Aorta (tissue), 5 donors: ENCODE results near the gene DVL1. TPM values are rescaled to one million over a fixed set of nuclear protein-coding genes. Genes with fewer than 3 reads are reported as not detected.
A peak's percentile ranks its signal among the peaks of the same experiment; 100 is the strongest.

Experiments
- ATAC-seq: fragments of 200-7000 bp; cut with Tn5 transposase; one replicate; pipeline ENCODE4 v1.9.1; 2022; ENCODE audit warnings: moderate library complexity; ENCODE audit not compliant: low FRiP score
- DNase-seq, 2 donors: peaks; one replicate each; pipeline ENCODE4 v3.0.0-alpha.2; 2020
- H3K27ac ChIP-seq, 2 donors: one replicate each; pipeline ENCODE4 v1.5.1; 2013; ENCODE audit warnings: low read length in 2 of 2, mild to moderate bottlenecking in 2 of 2, moderate library complexity in 2 of 2, control low read depth in 1 of 2, inconsistent platforms in 1 of 2, low read depth in 1 of 2
- H3K27me3 ChIP-seq, 2 donors: one replicate each; pipeline ENCODE4 v1.6.1; 2013; ENCODE audit warnings: control low read depth in 1 of 2, low read length in 1 of 2, mild to moderate bottlenecking in 1 of 2, moderate library complexity in 1 of 2; ENCODE audit not compliant: insufficient read depth in 2 of 2, control insufficient read depth in 1 of 2
- H3K36me3 ChIP-seq, 2 donors: one replicate each; pipeline ENCODE4 v1.6.1; 2013; ENCODE audit warnings: control low read depth in 1 of 2, low read length in 1 of 2, mild to moderate bottlenecking in 1 of 2; ENCODE audit not compliant: insufficient read depth in 2 of 2, control insufficient read depth in 1 of 2
- H3K4me1 ChIP-seq, 2 donors: one replicate each; pipeline ENCODE4 v1.6.1; 2013; ENCODE audit warnings: low read length in 2 of 2, control low read depth in 1 of 2, mild to moderate bottlenecking in 1 of 2, moderate library complexity in 1 of 2; ENCODE audit not compliant: insufficient read depth in 2 of 2, control insufficient read depth in 1 of 2
- H3K4me3 ChIP-seq, 2 donors: one replicate each; pipeline ENCODE4 v1.5.1; 2013; ENCODE audit warnings: low read length in 2 of 2, control low read depth in 1 of 2, mild to moderate bottlenecking in 1 of 2
- H3K9me3 ChIP-seq: one replicate; pipeline ENCODE4 v1.6.1; 2013; ENCODE audit warnings: mild to moderate bottlenecking, low read length; ENCODE audit not compliant: control insufficient read depth
- WGBS, 2 donors: extraction: QIAGEN DNeasy Blood & Tissue Kit; methylation state at CpG; one replicate each; pipeline ENCODE4 v1.1.7; 2013; 5-methylcytosine and 5-hydroxymethylcytosine counted together
- intact Hi-C, 2 donors: fragments of 100-400 bp; cut with DNase I; formaldehyde crosslinking; loops; one replicate each; pipeline versions ENCODE4 v1.14.2 to v1.15.0; 2022
- microRNA-seq, 2 donors: library from miRNA; unstranded; fragments of <30 nt; microRNA quantifications; one replicate each; pipeline ENCODE4 v1.2.0, GENCODE V29; 2020
- polyA plus RNA-seq, 2 donors: library from polyadenylated mRNA; stranded (reverse); fragments of 200-250 nt; gene quantifications; one replicate each; pipeline ENCODE4 v1.2.3, GENCODE V29; 2013
- total RNA-seq, 2 donors: library from RNA; stranded (reverse); fragmentation: NEBNext Ultra II Directional; extraction: Animal tissue kit (Norgen Biotek cat#: 25700); gene quantifications; one replicate each; pipeline ENCODE4 v1.2.1, GENCODE V29; 2021
- donor health status: healthy with polysubstance abuse.
- donor health status: Bipolar disorder and iron deficiency.
- donor health status: DM: no; HTN: no; CAD: no.
- donor health status: DM: no; HTN: no; CAD: no.
- donor health status: DM: yes; HTN: yes; CAD: no.

The DVL1 gene
- total and polyA plus RNA-seq, 4 donors, result 21.2 to 71.9 (median 51.2) TPM

DNA sequence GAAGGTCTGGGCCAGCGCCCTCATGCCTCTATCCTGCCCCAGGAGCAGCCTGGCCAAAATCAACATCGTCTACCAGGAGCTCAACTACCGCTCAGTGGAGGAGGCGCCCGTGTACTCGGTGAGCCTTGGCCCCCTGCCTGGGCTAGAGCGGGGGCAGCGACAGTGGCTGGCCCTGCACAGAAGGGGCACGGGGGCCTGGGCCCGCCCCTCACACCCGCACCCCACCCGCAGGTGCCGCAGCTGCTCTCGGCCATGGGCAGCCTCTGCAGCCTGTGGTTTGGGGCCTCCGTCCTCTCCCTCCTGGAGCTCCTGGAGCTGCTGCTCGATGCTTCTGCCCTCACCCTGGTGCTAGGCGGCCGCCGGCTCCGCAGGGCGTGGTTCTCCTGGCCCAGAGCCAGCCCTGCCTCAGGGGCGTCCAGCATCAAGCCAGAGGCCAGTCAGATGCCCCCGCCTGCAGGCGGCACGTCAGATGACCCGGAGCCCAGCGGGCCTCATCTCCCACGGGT, 58.1 kb downstream of the DVL1 start:
- no peak for ATAC-seq
- no peak for DNase-seq
- 13 to 14% methylated on average over 23 to 28 of the region's 28 CpGs for WGBS, 2 donors
- no peaks in the 10 kb centered on the region for H3K4me1 ChIP-seq
- no peak overlapping the region for H3K27ac ChIP-seq
- no peaks in the 10 kb centered on the region for H3K9me3 ChIP-seq
- H3K4me3 ChIP-seq, result no peak overlapping the region
- no peaks in the 10 kb centered on the region for H3K36me3 ChIP-seq
- intact Hi-C loops, result loop anchor here (5.0 to 10.0 kb wide), 2 partner anchors 169 to 306 kb away; partner anchors contain the start of gene PERM1 (in 1 of the 2)
- no peaks in the 10 kb centered on the region for H3K27me3 ChIP-seq

- Histone ChIP-seq H3K36me3 (no peaks in the 10 kb centered on the region), H3K27ac (no peak overlapping the region), H3K27me3 (no peaks in the 10 kb centered on the region), H3K4me3 (no peak overlapping the region), H3K9me3 (no peaks in the 10 kb centered on the region), H3K4me1 (no peaks in the 10 kb centered on the region)
- intact Hi-C loops, result loop anchor here (5.0 to 10.0 kb wide), 2 partner anchors 168 to 305 kb away; partner anchors contain the start of gene PERM1 (in 1 of the 2)
- ATAC-seq, result peak; percentile 48
- WGBS, 2 donors, result 51 to 54% methylated on average over 15 of the region's 15 CpGs
- peak in 1 of 2 donors; percentile 88 for DNase-seq
Observed at GRCh38 chr1:1290238-1290731, 58.9 kb downstream of the DVL1 start.

GRCh38 chr1:1287288-1288110, 61.7 kb downstream of the DVL1 start:
- Histone ChIP-seq H3K4me1 (no peaks in the 10 kb centered on the region), H3K36me3 (no peaks in the 10 kb centered on the region), H3K9me3 (no peaks in the 10 kb centered on the region), H3K4me3 (no peak overlapping the region), H3K27me3 (no peaks in the 10 kb centered on the region), H3K27ac (no peak overlapping the region)
- WGBS, 2 donors, result 82 to 86% methylated on average over 41 to 46 of the region's 46 CpGs
- intact Hi-C loops, result loop anchor here in 1 of 2 donors (10.0 kb wide), 1 partner anchor 143 kb away; no protein-coding TSS in a partner anchor
- ATAC-seq (no peak), DNase-seq (no peak)

- Histone ChIP-seq H3K4me3 (no peak overlapping the region), H3K27me3 (no peaks in the 10 kb centered on the region), H3K9me3 (no peaks in the 10 kb centered on the region), H3K36me3 (no peaks in the 10 kb centered on the region), H3K4me1 (no peaks in the 10 kb centered on the region), H3K27ac (no peak overlapping the region)
- ATAC-seq (no peak), DNase-seq (no peak)
- intact Hi-C loops, result loop anchor here in 1 of 2 donors (10.0 kb wide), 1 partner anchor 142 kb away; no protein-coding TSS in a partner anchor
- 67 to 68% methylated on average over 49 to 50 of the region's 50 CpGs for WGBS, 2 donors
Observed at GRCh38 chr1:1286313-1287261, 62.6 kb downstream of the DVL1 start.

DNA sequence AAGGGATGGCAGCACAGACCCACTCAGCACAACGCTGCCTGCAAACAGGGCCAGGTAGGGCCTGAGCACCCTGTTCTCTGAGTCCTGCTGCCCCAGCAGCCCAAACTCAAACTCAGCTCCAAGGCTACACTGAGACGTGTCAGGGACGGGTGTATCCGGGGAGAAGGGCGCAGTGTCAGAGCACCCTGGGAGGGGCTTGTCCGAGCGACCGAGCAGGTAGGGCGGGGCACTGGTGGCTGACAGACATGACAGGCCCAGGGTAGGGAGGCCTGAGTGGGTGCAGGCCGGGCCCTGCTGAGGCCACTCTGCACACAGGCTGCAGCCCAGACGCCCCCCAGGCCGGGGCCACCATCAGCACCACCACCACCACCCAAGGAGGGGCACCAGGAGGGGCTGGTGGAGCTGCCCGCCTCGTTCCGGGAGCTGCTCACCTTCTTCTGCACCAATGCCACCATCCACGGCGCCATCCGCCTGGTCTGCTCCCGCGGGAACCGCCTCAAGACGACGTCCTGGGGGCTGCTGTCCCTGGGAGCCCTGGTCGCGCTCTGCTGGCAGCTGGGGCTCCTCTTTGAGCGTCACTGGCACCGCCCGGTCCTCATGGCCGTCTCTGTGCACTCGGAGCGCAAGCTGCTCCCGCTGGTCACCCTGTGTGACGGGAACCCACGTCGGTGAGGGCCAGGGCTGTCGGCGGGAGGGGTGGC, 63.5 kb downstream of the DVL1 start:
- no peaks in the 10 kb centered on the region for H3K36me3 ChIP-seq
- H3K27me3 ChIP-seq, result no peaks in the 10 kb centered on the region
- no peaks in the 10 kb centered on the region for H3K4me1 ChIP-seq
- no peak overlapping the region for H3K27ac ChIP-seq
- DNase-seq, result no peak
- ATAC-seq, result no peak
- H3K4me3 ChIP-seq, result no peak overlapping the region
- no peaks in the 10 kb centered on the region for H3K9me3 ChIP-seq
- intact Hi-C loops, result loop anchor here in 1 of 2 donors (10.0 kb wide), 1 partner anchor 141 kb away; no protein-coding TSS in a partner anchor
- WGBS, 2 donors, result 65 to 73% methylated on average over 31 to 37 of the region's 37 CpGs

Small RNA genes within 50 kb of the gene (microRNA-seq; reads per million reads assigned to microRNA genes)
- gene MIR6726 (0.99 to 1.2 reads per million in 2 donors), gene MIR6727 (0 to 1.2 reads per million in 2 donors), gene MIR6808 (0 to 1.2 reads per million in 2 donors)

Other genes with a start within 250 kb of the DVL1 start
- 10 to 100 TPM in 1 of 2 donors, 1 to 10 TPM in 1; 9.3 to 13.6 TPM for gene C1orf159, start 233.3 kb downstream of the DVL1 start, total RNA-seq
- 10 to 100 TPM in 1 of 2 donors, 1 to 10 TPM in 1; 4.0 to 35.4 TPM for gene C1orf159, start 233.3 kb downstream of the DVL1 start, polyA plus RNA-seq
- gene TTLL10, start 175.5 kb downstream of the DVL1 start, total RNA-seq, result under 1 TPM in 1 of 2 donors, not detected in 1; 0.15 TPM
- not detected for gene TTLL10, start 175.5 kb downstream of the DVL1 start, polyA plus RNA-seq
- 1 to 10 TPM; 1.0 to 1.1 TPM for gene TNFRSF18, start 142.8 kb downstream of the DVL1 start, total RNA-seq
- gene TNFRSF18, start 142.8 kb downstream of the DVL1 start, polyA plus RNA-seq, result 1 to 10 TPM in 1 of 2 donors, not detected in 1; 1.3 TPM
- 1 to 10 TPM; 1.6 to 3.5 TPM for gene TNFRSF4, start 135.3 kb downstream of the DVL1 start, total RNA-seq
- 1 to 10 TPM in 1 of 2 donors, not detected in 1; 1.0 TPM for gene TNFRSF4, start 135.3 kb downstream of the DVL1 start, polyA plus RNA-seq
- 100 to 1,000 TPM; 138 to 140 TPM for gene SDF4, start 117.4 kb downstream of the DVL1 start, total RNA-seq
- 100 to 1,000 TPM in 1 of 2 donors, 10 to 100 TPM in 1; 73.3 to 158 TPM for gene SDF4, start 117.4 kb downstream of the DVL1 start, polyA plus RNA-seq
- gene B3GALT6, start 117.2 kb downstream of the DVL1 start, total RNA-seq, result 10 to 100 TPM; 11.3 to 12.8 TPM
- 1 to 10 TPM; 2.5 to 9.3 TPM for gene B3GALT6, start 117.2 kb downstream of the DVL1 start, polyA plus RNA-seq
- 1 to 10 TPM; 3.9 to 4.3 TPM for gene C1QTNF12, start 102.7 kb downstream of the DVL1 start, total RNA-seq
- 10 to 100 TPM in 1 of 2 donors, 1 to 10 TPM in 1; 3.4 to 10.0 TPM for gene C1QTNF12, start 102.7 kb downstream of the DVL1 start, polyA plus RNA-seq
- gene UBE2J2, start 75.6 kb downstream of the DVL1 start, total RNA-seq, result 10 to 100 TPM; 46.9 to 49.4 TPM
- 10 to 100 TPM; 17.2 to 49.3 TPM for gene UBE2J2, start 75.6 kb downstream of the DVL1 start, polyA plus RNA-seq
- gene SCNN1D, start 69.0 kb downstream of the DVL1 start, total RNA-seq, result 1 to 10 TPM; 3.5 to 8.2 TPM
- 10 to 100 TPM in 1 of 2 donors, 1 to 10 TPM in 1; 7.9 to 24.1 TPM for gene SCNN1D, start 69.0 kb downstream of the DVL1 start, polyA plus RNA-seq
- gene ACAP3, start 41.5 kb downstream of the DVL1 start, total RNA-seq, result 10 to 100 TPM; 25.0 to 69.2 TPM
- gene ACAP3, start 41.5 kb downstream of the DVL1 start, polyA plus RNA-seq, result 10 to 100 TPM; 10.6 to 63.9 TPM
- 10 to 100 TPM in 1 of 2 donors, 1 to 10 TPM in 1; 7.4 to 12.6 TPM for gene PUSL1, start 40.8 kb downstream of the DVL1 start, total RNA-seq
- 10 to 100 TPM in 1 of 2 donors, 1 to 10 TPM in 1; 5.8 to 13.7 TPM for gene PUSL1, start 40.8 kb downstream of the DVL1 start, polyA plus RNA-seq
- gene INTS11, start 24.8 kb downstream of the DVL1 start, total RNA-seq, result 100 to 1,000 TPM; 114 to 121 TPM
- 100 to 1,000 TPM in 1 of 2 donors, 10 to 100 TPM in 1; 48.0 to 995 TPM for gene INTS11, start 24.8 kb downstream of the DVL1 start, polyA plus RNA-seq
- gene CPTP, start 24.6 kb downstream of the DVL1 start, total RNA-seq, result 10 to 100 TPM; 13.9 to 16.4 TPM
- 10 to 100 TPM; 12.9 to 14.9 TPM for gene CPTP, start 24.6 kb downstream of the DVL1 start, polyA plus RNA-seq
- gene TAS1R3, start 18.1 kb downstream of the DVL1 start, total RNA-seq, result under 1 TPM; 0.24 to 0.36 TPM
- under 1 TPM; 0.25 to 0.31 TPM for gene TAS1R3, start 18.1 kb downstream of the DVL1 start, polyA plus RNA-seq
- gene MXRA8, start 9.1 kb upstream of the DVL1 start, total RNA-seq, result 100 to 1,000 TPM; 105 to 221 TPM
- 100 to 1,000 TPM in 1 of 2 donors, 10 to 100 TPM in 1; 52.3 to 364 TPM for gene MXRA8, start 9.1 kb upstream of the DVL1 start, polyA plus RNA-seq
- 10 to 100 TPM; 59.6 to 65.6 TPM for gene AURKAIP1, start 25.8 kb upstream of the DVL1 start, total RNA-seq
- 100 to 1,000 TPM; 119 to 154 TPM for gene AURKAIP1, start 25.8 kb upstream of the DVL1 start, polyA plus RNA-seq
- 100 to 1,000 TPM; 153 to 246 TPM for gene CCNL2, start 49.9 kb upstream of the DVL1 start, total RNA-seq
- 100 to 1,000 TPM in 1 of 2 donors, 10 to 100 TPM in 1; 34.6 to 409 TPM for gene CCNL2, start 49.9 kb upstream of the DVL1 start, polyA plus RNA-seq
- 10 to 100 TPM; 69.7 to 70.2 TPM for gene MRPL20, start 57.9 kb upstream of the DVL1 start, total RNA-seq
- gene MRPL20, start 57.9 kb upstream of the DVL1 start, polyA plus RNA-seq, result 100 to 1,000 TPM; 144 to 184 TPM
- 1 to 10 TPM; 1.5 to 6.9 TPM for gene ANKRD65, start 71.9 kb upstream of the DVL1 start, total RNA-seq
- gene ANKRD65, start 71.9 kb upstream of the DVL1 start, polyA plus RNA-seq, result under 1 TPM in 1 of 2 donors, not detected in 1; 0.13 TPM
- 10 to 100 TPM; 35.6 to 86.5 TPM for gene VWA1, start 86.3 kb upstream of the DVL1 start, total RNA-seq
- 1 to 10 TPM in 1 of 2 donors, under 1 TPM in 1; 0.13 to 4.5 TPM for gene VWA1, start 86.3 kb upstream of the DVL1 start, polyA plus RNA-seq
- 1 to 10 TPM in 1 of 2 donors, under 1 TPM in 1; 0.42 to 5.5 TPM for gene ATAD3C, start 100.3 kb upstream of the DVL1 start, total RNA-seq
- under 1 TPM in 1 of 2 donors, not detected in 1; 0.08 TPM for gene ATAD3C, start 100.3 kb upstream of the DVL1 start, polyA plus RNA-seq
- 10 to 100 TPM in 1 of 2 donors, 1 to 10 TPM in 1; 8.1 to 21.5 TPM for gene ATAD3B, start 122.3 kb upstream of the DVL1 start, total RNA-seq
- gene ATAD3B, start 122.3 kb upstream of the DVL1 start, polyA plus RNA-seq, result 10 to 100 TPM in 1 of 2 donors, 1 to 10 TPM in 1; 6.1 to 44.8 TPM
- gene ATAD3A, start 162.7 kb upstream of the DVL1 start, total RNA-seq, result 10 to 100 TPM; 11.9 to 13.2 TPM
- gene ATAD3A, start 162.7 kb upstream of the DVL1 start, polyA plus RNA-seq, result 10 to 100 TPM in 1 of 2 donors, 1 to 10 TPM in 1; 8.3 to 20.2 TPM
- gene TMEM240, start 191.2 kb upstream of the DVL1 start, total RNA-seq, result 1 to 10 TPM; 6.2 to 7.8 TPM
- gene TMEM240, start 191.2 kb upstream of the DVL1 start, polyA plus RNA-seq, result 10 to 100 TPM in 1 of 2 donors, 1 to 10 TPM in 1; 1.1 to 15.1 TPM
- gene SSU72, start 225.4 kb upstream of the DVL1 start, total RNA-seq, result 10 to 100 TPM; 67.7 to 71.5 TPM
- gene SSU72, start 225.4 kb upstream of the DVL1 start, polyA plus RNA-seq, result 10 to 100 TPM; 65.0 to 92.8 TPM